CD4-positive, CD25-positive, alpha-beta regulatory T cell (primary cell): Measurements from ENCODE around the gene EFL1. TPM values are rescaled to one million over a fixed set of nuclear protein-coding genes. Genes with fewer than 3 reads are reported as not detected.
"Not testable (repeated sequence)": the region's sequence is repeated elsewhere in the genome, so short reads cannot be mapped to it uniquely, and the experiment has no call there.

Experiments
- ATAC-seq, 2 donors: fragments of 150-1000 bp; cut with Tn5 transposase; one replicate each; pipeline ENCODE4 v1.10.0; 2021; ENCODE audit warnings: low read depth in 2 of 2, moderate number of reproducible peaks in 2 of 2, moderate library complexity in 1 of 2
- DNase-seq, 3 donors: peaks; one replicate each; pipeline versions ENCODE4 v3.0.0 to v3.0.0-alpha.2; 2012 to 2022; ENCODE audit warnings: mixed read lengths in 1 of 3
- H3K27ac ChIP-seq: one replicate; pipeline ENCODE4 v1.7.0; 2013; ENCODE audit warnings: mild to moderate bottlenecking, low read length; ENCODE audit not compliant: insufficient read depth, poor library complexity, severe bottlenecking
- H3K27me3 ChIP-seq: one replicate; pipeline ENCODE4 v1.7.0; 2013; ENCODE audit warnings: low read length; ENCODE audit not compliant: control insufficient read depth, insufficient read depth
- H3K36me3 ChIP-seq: one replicate; pipeline ENCODE4 v1.7.0; 2013; ENCODE audit warnings: mild to moderate bottlenecking, low read length, moderate library complexity; ENCODE audit not compliant: control insufficient read depth, insufficient read depth
- H3K4me1 ChIP-seq: 2 replicates; pipeline ENCODE4 v1.7.0; 2013; ENCODE audit warnings: mild to moderate bottlenecking, low read length; ENCODE audit not compliant: insufficient read depth, control insufficient read depth, poor library complexity, severe bottlenecking
- H3K4me3 ChIP-seq: one replicate; pipeline ENCODE4 v1.7.0; 2013; ENCODE audit warnings: low read depth, mild to moderate bottlenecking, low read length, moderate library complexity
- H3K9me3 ChIP-seq, 2 experiments: 1 replicate in 1 of 2; 2 replicates in 1 of 2; pipeline ENCODE4 v1.7.0; 2013; ENCODE audit warnings: low read length in 2 of 2, mild to moderate bottlenecking in 1 of 2, moderate library complexity in 1 of 2; ENCODE audit not compliant: control insufficient read depth in 2 of 2
- H3K27ac Mint-ChIP-seq, 3 donors: one replicate each; pipeline ENCODE4 v1.8.0; 2020 to 2022; ENCODE audit warnings: mild to moderate bottlenecking in 3 of 3, mixed read lengths in 3 of 3, moderate library complexity in 2 of 3
- H3K27me3 Mint-ChIP-seq: one replicate; pipeline ENCODE4 v1.8.0; 2022; ENCODE audit warnings: mild to moderate bottlenecking, mixed read lengths
- H3K36me3 Mint-ChIP-seq: one replicate; pipeline ENCODE4 v1.8.0; 2020; ENCODE audit warnings: mixed read lengths
- H3K4me1 Mint-ChIP-seq, 4 donors: one replicate each; pipeline ENCODE4 v1.8.0; 2020 to 2022; ENCODE audit warnings: mixed read lengths in 4 of 4, mild to moderate bottlenecking in 1 of 4
- H3K4me3 Mint-ChIP-seq, 4 donors: one replicate each; pipeline ENCODE4 v1.8.0; 2020 to 2022; ENCODE audit warnings: mild to moderate bottlenecking in 4 of 4, mixed read lengths in 4 of 4, moderate library complexity in 3 of 4
- H3K9me3 Mint-ChIP-seq, 7 donors: one replicate each; pipeline ENCODE4 v1.8.0; 2020 to 2022; ENCODE audit warnings: mixed read lengths in 7 of 7, mild to moderate bottlenecking in 3 of 7, moderate library complexity in 2 of 7
- polyA plus RNA-seq, 4 donors: library from polyadenylated mRNA; unstranded; fragments of 300-500 nt; fragmentation: Illumina TruSeq; gene quantifications; one replicate each; pipeline ENCODE4 v1.2.3, GENCODE V29; 2021
- total RNA-seq: library from RNA; stranded (reverse); gene quantifications from one replicate; pipeline ENCODE4 v1.2.3, GENCODE V29; 2022

EFL1 gene
- total and polyA plus RNA-seq, 5 donors from 2014 or later = 11.6 to 18.2 (median 16.3) TPM

GRCh38 chr15:82245956-82246355 is 16.6 kb downstream of the EFL1 start:
- ATAC-seq = not testable (repeated sequence)
- peaks cover 36% of the 10 kb centered on the region for H3K36me3 Mint-ChIP-seq
- DNase-seq = peak in 1 of 3 donors; percentile 75

GRCh38 chr15:82243644-82244043 is 18.9 kb downstream of the EFL1 start:
- Mint-ChIP-seq H3K36me3 (peaks cover 47% of the 10 kb centered on the region), H3K4me1 (peaks cover 6 to 29% (median 17%) of the 10 kb centered on the region in 4 donors), H3K27ac (peak overlapping the region in 1 of 3 donors; percentile 34)
- not testable (repeated sequence) for ATAC-seq, H3K4me3 ChIP-seq, DNase-seq, H3K4me3 Mint-ChIP-seq, H3K27ac ChIP-seq, H3K9me3 ChIP-seq, H3K9me3 Mint-ChIP-seq, H3K27me3 Mint-ChIP-seq, H3K27me3 ChIP-seq, H3K4me1 ChIP-seq
- peaks cover 34% of the 10 kb centered on the region for H3K36me3 ChIP-seq

More at GRCh38 chr15:82245956-82246355, 16.6 kb downstream of the EFL1 start:
- not testable (repeated sequence) for H3K27ac ChIP-seq, H3K27me3 ChIP-seq, H3K4me3 Mint-ChIP-seq, H3K9me3 ChIP-seq, H3K27ac Mint-ChIP-seq, H3K9me3 Mint-ChIP-seq, H3K4me3 ChIP-seq, H3K27me3 Mint-ChIP-seq, H3K4me1 ChIP-seq
- H3K4me1 Mint-ChIP-seq = peaks cover 6 to 23% (median 15%) of the 10 kb centered on the region in 4 donors
- H3K36me3 ChIP-seq = peaks cover 18% of the 10 kb centered on the region

- H3K36me3 Mint-ChIP-seq = peaks cover 43% of the 10 kb centered on the region
- H3K27me3 Mint-ChIP-seq, H3K4me1 ChIP-seq, H3K27ac ChIP-seq, H3K27me3 ChIP-seq, H3K4me3 ChIP-seq, DNase-seq, H3K9me3 Mint-ChIP-seq, H3K9me3 ChIP-seq, H3K4me3 Mint-ChIP-seq, ATAC-seq: not testable (repeated sequence)
- H3K36me3 ChIP-seq = peaks cover 30% of the 10 kb centered on the region
- peaks cover 15 to 28% (median 18%) of the 10 kb centered on the region in 4 donors for H3K4me1 Mint-ChIP-seq
- H3K27ac Mint-ChIP-seq = peak overlapping the region in 1 of 3 donors; percentile 10
Observed at GRCh38 chr15:82241836-82242499, 20.6 kb downstream of the EFL1 start.

- no peaks in the 10 kb centered on the region for H3K27me3 Mint-ChIP-seq
- peaks cover 0 to 1% (median 0%) of the 10 kb centered on the region in 7 donors for H3K9me3 Mint-ChIP-seq
- H3K9me3 ChIP-seq = no peaks in the 10 kb centered on the region
- H3K27ac Mint-ChIP-seq = no peak overlapping the region
- ATAC-seq = no peak
- no peak overlapping the region for H3K4me3 Mint-ChIP-seq
- peaks cover 5 to 21% (median 16%) of the 10 kb centered on the region in 4 donors for H3K4me1 Mint-ChIP-seq
- peaks cover 21% of the 10 kb centered on the region for H3K36me3 ChIP-seq
- H3K27me3 ChIP-seq = no peaks in the 10 kb centered on the region
- H3K4me1 ChIP-seq = no peaks in the 10 kb centered on the region
- no peak overlapping the region for H3K27ac ChIP-seq
- no peak overlapping the region for H3K4me3 ChIP-seq
- DNase-seq = no peak
- H3K36me3 Mint-ChIP-seq = peaks cover 34% of the 10 kb centered on the region
Observed at GRCh38 chr15:82239685-82240391, 22.7 kb downstream of the EFL1 start.

GRCh38 chr15:82237944-82238534 is 24.5 kb downstream of the EFL1 start:
- peaks cover 29% of the 10 kb centered on the region for H3K36me3 Mint-ChIP-seq

GRCh38 chr15:82231842-82232241 is 30.7 kb downstream of the EFL1 start:
- H3K4me3 Mint-ChIP-seq = no peak overlapping the region
- no peak overlapping the region for H3K27ac Mint-ChIP-seq
- H3K4me1 Mint-ChIP-seq = peaks cover 0 to 7% (median 1%) of the 10 kb centered on the region in 4 donors
- peaks cover 25% of the 10 kb centered on the region for H3K36me3 Mint-ChIP-seq
- DNase-seq (no peak), ATAC-seq (no peak)
- peaks cover 27% of the 10 kb centered on the region for H3K36me3 ChIP-seq
- no peak overlapping the region for H3K4me3 ChIP-seq
- no peak overlapping the region for H3K27ac ChIP-seq
- H3K4me1 ChIP-seq = no peaks in the 10 kb centered on the region
- H3K9me3 Mint-ChIP-seq = no peaks in the 10 kb centered on the region
- H3K27me3 ChIP-seq = no peaks in the 10 kb centered on the region
- H3K9me3 ChIP-seq = no peaks in the 10 kb centered on the region
- no peaks in the 10 kb centered on the region for H3K27me3 Mint-ChIP-seq

More at GRCh38 chr15:82237944-82238534, 24.5 kb downstream of the EFL1 start:
- H3K36me3 ChIP-seq = peaks cover 18% of the 10 kb centered on the region
- not testable (repeated sequence) for H3K4me3 Mint-ChIP-seq, ATAC-seq, DNase-seq, H3K9me3 Mint-ChIP-seq, H3K27me3 Mint-ChIP-seq, H3K9me3 ChIP-seq, H3K4me3 ChIP-seq, H3K27ac ChIP-seq, H3K27me3 ChIP-seq, H3K4me1 ChIP-seq, H3K27ac Mint-ChIP-seq
- H3K4me1 Mint-ChIP-seq = peaks cover 5 to 15% (median 13%) of the 10 kb centered on the region in 4 donors

GRCh38 chr15:82231233-82231632 is 31.3 kb downstream of the EFL1 start:
- no peaks in the 10 kb centered on the region for H3K27me3 Mint-ChIP-seq
- no peak overlapping the region for H3K4me3 ChIP-seq
- no peak overlapping the region for H3K27ac ChIP-seq
- H3K27ac Mint-ChIP-seq = peak overlapping the region in 1 of 3 donors; percentile 22
- H3K4me1 Mint-ChIP-seq = peaks cover 0 to 7% (median 6%) of the 10 kb centered on the region in 4 donors
- peaks cover 31% of the 10 kb centered on the region for H3K36me3 Mint-ChIP-seq
- peaks cover 32% of the 10 kb centered on the region for H3K36me3 ChIP-seq
- H3K4me1 ChIP-seq = no peaks in the 10 kb centered on the region
- ATAC-seq (no peak), DNase-seq (no peak)
- no peaks in the 10 kb centered on the region for H3K27me3 ChIP-seq
- no peak overlapping the region for H3K4me3 Mint-ChIP-seq
- H3K9me3 ChIP-seq = no peaks in the 10 kb centered on the region
- H3K9me3 Mint-ChIP-seq = no peaks in the 10 kb centered on the region
